Neural cell (in vitro differentiated cells): ENCODE measurements around the gene NT5C2. TPM values are rescaled to one million over a fixed set of nuclear protein-coding genes. Genes with fewer than 3 reads are reported as not detected.

Experiments used
- H2AFZ ChIP-seq: fragments of 200-600, 300-800 bp; sonication (generic), shearing (Covaris generic); 2 replicates; pipeline ENCODE4 v1.6.0; 2014; ENCODE audit warnings: low read depth, mild to moderate bottlenecking, antibody characterized with exemption, low read length, moderate library complexity
- H3F3A ChIP-seq: fragments of 200-600 bp; shearing (Covaris generic); 2 replicates; pipeline ENCODE4 v1.6.1; 2016; ENCODE audit warnings: mild to moderate bottlenecking, moderate library complexity, mixed read lengths, antibody characterized with exemption, low read length; ENCODE audit not compliant: insufficient read depth, poor library complexity, severe bottlenecking
- H3K27ac ChIP-seq: fragments of 200-600, 300-800 bp; sonication (generic), shearing (Covaris generic); 2 replicates; pipeline ENCODE4 v1.5.1; 2014; ENCODE audit warnings: mild to moderate bottlenecking, low read length, moderate library complexity
- H3K27me3 ChIP-seq: fragments of 300-800, 200-600 bp; sonication (generic), shearing (Covaris generic); 2 replicates; pipeline ENCODE4 v1.6.0; 2014; ENCODE audit warnings: mild to moderate bottlenecking, low read depth, low read length, moderate library complexity; ENCODE audit not compliant: insufficient read depth
- H3K36me3 ChIP-seq: fragments of 300-800, 200-600 bp; sonication (generic), shearing (Covaris generic); 2 replicates; pipeline ENCODE4 v1.5.1; 2014; ENCODE audit warnings: mild to moderate bottlenecking, antibody characterized with exemption, low read length, moderate library complexity; ENCODE audit not compliant: insufficient read depth
- H3K4me2 ChIP-seq: fragments of 300-800, 200-600 bp; sonication (generic), shearing (Covaris generic); 2 replicates; pipeline ENCODE4 v1.6.0; 2014; ENCODE audit warnings: mild to moderate bottlenecking, low read length
- H3K4me3 ChIP-seq: fragments of 300-800, 200-600 bp; sonication (generic), shearing (Covaris generic); 2 replicates; pipeline ENCODE4 v1.5.1; 2014; ENCODE audit warnings: mild to moderate bottlenecking, low read length, moderate library complexity
- H3K79me2 ChIP-seq: fragments of 200-600 bp; shearing (Covaris generic); replicated peaks from 2 replicates; pipeline ENCODE4 v1.6.0; 2014; ENCODE audit warnings: mild to moderate bottlenecking, low read length, moderate library complexity; ENCODE audit not compliant: insufficient read depth
- H3K9ac ChIP-seq: fragments of 300-800, 200-600 bp; sonication (generic), shearing (Covaris generic); 2 replicates; pipeline ENCODE4 v1.6.1; 2016; ENCODE audit warnings: mild to moderate bottlenecking, low read length, mixed read lengths
- H3K9me2 ChIP-seq: fragments of 200-600 bp; shearing (Covaris generic); 2 replicates; pipeline ENCODE4 v1.6.1; 2016; ENCODE audit warnings: mild to moderate bottlenecking, low read length, mixed read lengths; ENCODE audit not compliant: insufficient read depth
- H3K9me3 ChIP-seq: fragments of 200-600, 300-800 bp; sonication (generic), shearing (Covaris generic); 2 replicates; pipeline ENCODE4 v1.6.1; 2016; ENCODE audit warnings: mild to moderate bottlenecking, mixed run types, low read length, moderate library complexity, mixed read lengths
- H4K20me1 ChIP-seq: fragments of 200-600 bp; shearing (Covaris generic); 2 replicates; pipeline ENCODE4 v1.6.1; 2016; ENCODE audit warnings: mild to moderate bottlenecking, mixed run types; ENCODE audit not compliant: insufficient read depth
- CTCF ChIP-seq: fragments of 450-650 bp; IDR thresholded peaks from 2 replicates; pipeline ENCODE4 v1.5.1; 2014; ENCODE audit warnings: antibody characterized with exemption, mild to moderate bottlenecking, moderate library complexity; ENCODE audit not compliant: poor library complexity, severe bottlenecking
- EP300 ChIP-seq: fragments of 450-650 bp; conservative IDR thresholded peaks from 2 replicates; pipeline ENCODE4 v1.6.1; 2014; ENCODE audit warnings: antibody characterized with exemption, mild to moderate bottlenecking, moderate library complexity; ENCODE audit not compliant: poor library complexity, severe bottlenecking
- EZH2 ChIP-seq: fragments of 200-600, 300-800 bp; shearing (Covaris generic), sonication (generic); IDR thresholded peaks from 2 replicates; pipeline ENCODE4 v1.6.1; 2014; ENCODE audit warnings: antibody characterized with exemption, low read length, borderline replicate concordance, mild to moderate bottlenecking; ENCODE audit not compliant: insufficient read depth, poor library complexity, severe bottlenecking
- MXI1 ChIP-seq: fragments of 450-650 bp; conservative IDR thresholded peaks from 2 replicates; pipeline ENCODE4 v1.6.1; 2014; ENCODE audit warnings: antibody characterized with exemption, mild to moderate bottlenecking; ENCODE audit not compliant: poor library complexity, severe bottlenecking
- POLR2AphosphoS5 ChIP-seq: IDR thresholded peaks from 2 replicates; pipeline ENCODE4 v1.6.1; 2012
- RAD21 ChIP-seq: fragments of 450-650 bp; conservative IDR thresholded peaks from 2 replicates; pipeline ENCODE4 v1.6.1; 2014; ENCODE audit warnings: antibody characterized with exemption, mild to moderate bottlenecking, moderate library complexity
- REST ChIP-seq: IDR thresholded peaks from 2 replicates; pipeline ENCODE4 v1.6.1; 2012; ENCODE audit warnings: borderline replicate concordance
- SMC3 ChIP-seq: fragments of 450-650 bp; conservative IDR thresholded peaks from 2 replicates; pipeline ENCODE4 v1.6.1; 2014; ENCODE audit warnings: antibody characterized with exemption, mild to moderate bottlenecking, moderate library complexity; ENCODE audit not compliant: poor library complexity
- TAF1 ChIP-seq: IDR thresholded peaks from 2 replicates; pipeline ENCODE4 v1.6.1; 2012; ENCODE audit warnings: low read depth
- polyA plus RNA-seq: library from polyadenylated mRNA; depleted of rRNA; stranded (reverse); fragments of >200 nt; gene quantifications from 2 replicates; pipeline ENCODE4 v1.2.3, GENCODE V29; 2014

NT5C2 gene
- polyA plus RNA-seq, 1 donor from 2014 or later: 190 TPM

DNA sequence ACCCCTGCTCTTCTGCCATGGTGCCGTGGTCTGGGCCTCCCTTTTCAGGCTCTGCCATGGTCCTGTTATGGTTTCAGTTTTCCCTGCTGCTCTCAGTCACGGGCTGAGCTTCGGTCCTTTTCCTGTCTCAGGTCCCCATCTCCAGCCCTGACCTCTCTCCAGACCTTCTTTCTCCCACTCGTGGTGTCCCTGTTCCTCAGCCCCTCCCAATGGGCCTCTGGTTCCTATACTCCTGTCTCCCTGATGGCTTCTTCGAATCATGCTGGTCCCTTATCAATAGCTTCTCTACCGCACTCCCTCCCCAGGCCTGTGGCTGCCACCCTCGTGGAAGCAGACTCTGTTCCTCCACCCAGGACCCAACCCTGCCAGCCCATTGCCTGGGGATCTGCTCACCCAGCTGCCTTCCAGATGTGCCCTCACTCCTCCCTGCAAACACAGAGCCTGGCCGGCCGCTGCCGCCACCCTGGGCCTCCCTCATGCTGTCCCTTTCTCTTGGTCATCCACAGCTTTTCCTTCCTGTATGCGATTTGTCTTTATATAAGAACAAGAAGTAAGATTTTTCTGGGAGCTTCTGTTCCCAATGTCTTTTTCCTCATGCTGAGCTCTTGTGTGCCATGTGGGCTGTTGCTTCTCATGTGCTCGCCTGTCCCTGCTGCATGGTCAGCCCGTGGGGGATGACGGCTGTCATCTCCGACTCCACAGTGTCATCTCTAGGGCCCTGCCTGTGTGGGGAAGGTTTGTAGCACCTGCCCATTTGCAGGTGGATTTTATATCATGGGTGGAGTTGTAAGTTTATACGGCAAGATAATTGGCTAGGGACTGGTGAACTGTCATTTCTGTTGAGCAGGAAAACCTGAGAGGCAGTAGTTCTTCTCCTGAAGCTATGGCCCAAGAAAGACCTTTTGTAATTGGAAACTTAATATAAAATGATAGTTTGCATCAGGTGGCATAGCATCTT lies 126.7 kb downstream of the NT5C2 start:
- Histone ChIP-seq H3K9me3 (no peaks in the 10 kb centered on the region), H3K27ac (no peak overlapping the region), H3K9me2 (no peaks in the 10 kb centered on the region), H3K27me3 (no peaks in the 10 kb centered on the region), H3K9ac (no peak overlapping the region), H3K4me2 (no peak overlapping the region), H2AFZ (no peak overlapping the region), H3F3A (no peaks in the 10 kb centered on the region), H4K20me1 (no peaks in the 10 kb centered on the region), H3K4me3 (no peak overlapping the region), H3K36me3 (no peaks in the 10 kb centered on the region), H3K79me2 (no peaks in the 10 kb centered on the region)
- TF ChIP-seq SMC3 (no peak), POLR2AphosphoS5 (no peak), MXI1 (no peak), TAF1 (no peak), EP300 (no peak), RAD21 (no peak), CTCF (no peak)

GRCh38 chr10:103064956-103065355 lies 128.1 kb downstream of the NT5C2 start:
- no peaks in the 10 kb centered on the region for H3K36me3 ChIP-seq
- no peaks in the 10 kb centered on the region for H4K20me1 ChIP-seq
- TF ChIP-seq MXI1: no peak
- no peak for TF ChIP-seq POLR2AphosphoS5
- TF ChIP-seq EP300: no peak
- H3K9me2 ChIP-seq: no peaks in the 10 kb centered on the region
- H3K79me2 ChIP-seq: no peaks in the 10 kb centered on the region
- H3K9ac ChIP-seq: no peak overlapping the region
- no peaks in the 10 kb centered on the region for H3K27me3 ChIP-seq
- no peak overlapping the region for H3K4me3 ChIP-seq
- H3K27ac ChIP-seq: no peak overlapping the region
- no peaks in the 10 kb centered on the region for H3F3A ChIP-seq
- no peaks in the 10 kb centered on the region for H3K9me3 ChIP-seq
- no peak overlapping the region for H2AFZ ChIP-seq
- no peak overlapping the region for H3K4me2 ChIP-seq

DNA sequence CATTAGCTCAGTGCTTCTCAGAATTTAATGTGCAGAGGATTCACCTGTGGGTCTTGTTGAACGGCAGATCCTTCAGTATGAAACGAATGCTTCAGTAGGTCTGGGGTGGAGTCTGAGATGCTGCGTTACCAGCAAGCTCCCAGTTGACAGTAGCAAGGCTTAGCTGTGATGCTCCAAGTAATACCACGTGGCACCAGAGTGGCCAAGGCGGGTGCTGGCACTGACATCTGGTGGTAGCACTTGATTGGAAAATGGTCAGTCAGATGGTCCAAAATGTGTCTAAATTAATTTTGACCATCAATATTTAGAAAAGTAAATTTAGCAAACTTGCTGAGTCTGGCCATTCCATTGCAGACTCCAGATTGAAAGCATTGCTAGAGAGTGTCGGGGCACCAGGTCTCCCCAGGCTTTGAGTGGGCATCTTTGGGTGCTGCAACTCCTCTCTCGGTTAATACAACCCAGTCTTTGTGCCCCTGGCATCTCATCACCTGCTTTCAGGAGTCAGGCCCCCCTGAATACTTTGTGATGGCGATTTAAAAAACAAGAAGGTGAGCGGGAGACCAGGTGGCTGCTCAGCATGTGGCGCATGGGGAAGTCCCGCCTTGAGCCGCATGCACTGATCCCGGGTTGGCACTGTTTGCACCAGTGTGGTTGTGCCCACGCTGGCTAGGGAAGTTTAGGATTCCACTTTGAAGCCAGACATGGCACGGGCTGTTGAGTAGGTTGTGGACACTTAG lies 130.1 kb downstream of the NT5C2 start:
- no peaks in the 10 kb centered on the region for H4K20me1 ChIP-seq
- no peak overlapping the region for H3K9ac ChIP-seq
- H3K9me2 ChIP-seq: no peaks in the 10 kb centered on the region

More for the DNA sequence above, 130.1 kb downstream of the NT5C2 start:
- H3K27me3 ChIP-seq: no peaks in the 10 kb centered on the region
- no peaks in the 10 kb centered on the region for H3K79me2 ChIP-seq
- H3K36me3 ChIP-seq: no peaks in the 10 kb centered on the region
- no peak overlapping the region for H3K27ac ChIP-seq
- no peak overlapping the region for H3K4me3 ChIP-seq
- H3F3A ChIP-seq: no peaks in the 10 kb centered on the region
- H3K9me3 ChIP-seq: no peaks in the 10 kb centered on the region
- no peak overlapping the region for H2AFZ ChIP-seq
- TF ChIP-seq CTCF (no peak), MXI1 (no peak), RAD21 (no peak), TAF1 (no peak), EP300 (no peak), POLR2AphosphoS5 (no peak), SMC3 (no peak), EZH2 (no peak), REST (no peak)
- no peak overlapping the region for H3K4me2 ChIP-seq
